Activated CD4-positive, alpha-beta T cell treated with anti-CD3 and anti-CD28 coated beads for 1 hour (primary cell): ENCODE results near the gene CD59.

Source experiments
- DNase-seq: peaks from one replicate; pipeline ENCODE4 v3.0.0-alpha.2; 2020

The CD59 gene

GRCh38 chr11:33736148-33736812, at the start of gene CD59:
CD59 (minus strand) TSS chr11:33736423; CDS start chr11:33722445, 13,978 bp downstream.
- peak; percentile 86 for DNase-seq

- no peak for DNase-seq
These were observed 49.4 kb upstream of the CD59 start for GRCh38 chr11:33785609-33786008.

GRCh38 chr11:33779849-33780528, 43.8 kb upstream of the CD59 start:
- no peak for DNase-seq

- DNase-seq, result no peak
These were observed 42.5 kb upstream of the CD59 start for GRCh38 chr11:33778675-33779074.

GRCh38 chr11:33777906-33778305, 41.7 kb upstream of the CD59 start:
- DNase-seq, result no peak

- no peak for DNase-seq
These were observed 39.7 kb upstream of the CD59 start for GRCh38 chr11:33775832-33776470.

GRCh38 chr11:33775467-33775807, 39.2 kb upstream of the CD59 start:
- DNase-seq, result no peak

- DNase-seq, result no peak
These were observed 38.7 kb upstream of the CD59 start for GRCh38 chr11:33774736-33775466.

GRCh38 chr11:33773987-33774735, 37.9 kb upstream of the CD59 start, which contains the start of gene FBXO3:
FBXO3 (minus strand) TSS chr11:33774520; CDS start chr11:33774497, 23 bp downstream.
- DNase-seq, result peak; percentile 81

GRCh38 chr11:33773404-33773986, 37.3 kb upstream of the CD59 start:
- no peak for DNase-seq

- DNase-seq, result no peak
These were observed 36.6 kb upstream of the CD59 start for GRCh38 chr11:33772870-33773269.

GRCh38 chr11:33772300-33772699, 36.1 kb upstream of the CD59 start:
- DNase-seq, result no peak

- DNase-seq, result no peak
These were observed 34.0 kb upstream of the CD59 start for GRCh38 chr11:33770236-33770635.

GRCh38 chr11:33769542-33769941, 33.3 kb upstream of the CD59 start:
- no peak for DNase-seq

- no peak for DNase-seq
These were observed 31.4 kb upstream of the CD59 start for GRCh38 chr11:33767624-33768023.

GRCh38 chr11:33766085-33766484, 29.9 kb upstream of the CD59 start:
- no peak for DNase-seq

GRCh38 chr11:33761471-33761870, 25.2 kb upstream of the CD59 start:
- no peak for DNase-seq

- no peak for DNase-seq
These were observed 17.2 kb upstream of the CD59 start for GRCh38 chr11:33753304-33753967.

GRCh38 chr11:33751878-33752277, 15.7 kb upstream of the CD59 start:
- no peak for DNase-seq

GRCh38 chr11:33747979-33748378, 11.8 kb upstream of the CD59 start:
- no peak for DNase-seq

GRCh38 chr11:33743291-33743690, 7.1 kb upstream of the CD59 start:
- no peak for DNase-seq
